K562 (cell line): ENCODE measurements around the gene MUC3A. TPM values are rescaled to one million over a fixed set of nuclear protein-coding genes. Genes with fewer than 3 reads are reported as not detected.
A peak's percentile ranks its signal among the peaks of the same experiment; 100 is the strongest.

ENCODE experiments used
- ATF4 ChIP-seq: fragments of 450-650 bp; formaldehyde crosslinking; IDR thresholded peaks from 2 replicates; pipeline ENCODE4 v1.4.0; 2022; ENCODE audit warnings: mild to moderate bottlenecking, moderate library complexity
- CCAR2 ChIP-seq: fragments of 200-400 bp; formaldehyde crosslinking; IDR thresholded peaks from 2 replicates; pipeline ENCODE4 v1.6.1; 2017; ENCODE audit warnings: mild to moderate bottlenecking, low read depth, low read length
- DACH1 ChIP-seq: fragments of 450-650 bp; IDR thresholded peaks from 2 replicates; pipeline ENCODE4 v1.6.1; 2018; ENCODE audit not compliant: partially characterized antibody
- ETV1 ChIP-seq: fragments of 450-650 bp; conservative IDR thresholded peaks from 2 replicates; pipeline ENCODE4 v1.6.1; 2016; ENCODE audit warnings: missing genetic modification characterization, control low read depth, low read depth, missing compliant biosample characterization
- FOS ChIP-seq: IDR thresholded peaks from 3 replicates; pipeline ENCODE4 v1.6.1; 2011; ENCODE audit not compliant: insufficient read length; ENCODE audit errors: extremely low read depth
- HSF4 ChIP-seq: fragments of 250-450 bp; sonication (Bioruptor Pico); IDR thresholded peaks from 2 replicates; pipeline ENCODE4 v2.1.2; 2022; ENCODE audit warnings: mild to moderate bottlenecking, moderate library complexity, borderline replicate concordance
- KDM1A ChIP-seq, 2 experiments: fragments of 450-650 bp; IDR thresholded peaks; 2 replicates each; pipeline ENCODE4 v1.6.1; 2016; ENCODE audit warnings: mild to moderate bottlenecking in 2 of 2
- MITF ChIP-seq: IDR thresholded peaks from 2 replicates; pipeline ENCODE4 v1.6.1; 2014; ENCODE audit warnings: antibody characterized with exemption
- NFE2L1 ChIP-seq: fragments of 450-650 bp; IDR thresholded peaks from 2 replicates; pipeline ENCODE4 v1.6.1; 2016; ENCODE audit warnings: missing genetic modification characterization, low read depth, mild to moderate bottlenecking, missing compliant biosample characterization, moderate library complexity, borderline replicate concordance
- PURB ChIP-seq: sonication (generic); formaldehyde crosslinking; IDR thresholded peaks from 2 replicates; pipeline ENCODE4 v1.9.0; 2021; ENCODE audit warnings: low read depth, mild to moderate bottlenecking, missing genetic modification reagents
- SMAD1 ChIP-seq: fragments of 150-350 bp; IDR thresholded peaks from 2 replicates; pipeline ENCODE4 v1.6.1; 2014; ENCODE audit warnings: low read length, low read depth; ENCODE audit not compliant: partially characterized antibody
- SMAD4 ChIP-seq: fragments of 250-450 bp; sonication (Bioruptor Pico); conservative IDR thresholded peaks from 2 replicates; pipeline ENCODE4 v1.8.0; 2021; ENCODE audit warnings: inconsistent platforms, mild to moderate bottlenecking, moderate library complexity
- ZC3H8 ChIP-seq: fragments of 450-650 bp; IDR thresholded peaks from 2 replicates; pipeline ENCODE4 v1.6.1; 2017
- ZFP30 ChIP-seq: fragments of 250-450 bp; sonication (Bioruptor Pico); IDR thresholded peaks from 2 replicates; pipeline ENCODE4 v1.8.0; 2022; ENCODE audit warnings: moderate library complexity, mild to moderate bottlenecking, inconsistent platforms, borderline replicate concordance
- ZNF23 ChIP-seq: fragments of 250-450 bp; sonication (Bioruptor Pico); IDR thresholded peaks from 2 replicates; pipeline ENCODE4 v1.4.0; 2020; ENCODE audit warnings: mild to moderate bottlenecking
- ZNF431 ChIP-seq: sonication (generic); formaldehyde crosslinking; IDR thresholded peaks from 2 replicates; pipeline ENCODE4 v1.8.0; 2022; ENCODE audit warnings: mild to moderate bottlenecking, missing genetic modification reagents
- ZNF76 ChIP-seq: fragments of 250-450 bp; sonication (Bioruptor Pico); IDR thresholded peaks from 2 replicates; pipeline ENCODE4 v1.4.0; 2020; ENCODE audit warnings: mild to moderate bottlenecking, moderate library complexity, borderline replicate concordance
- polyA plus RNA-seq, 8 experiments: library from polyadenylated mRNA; depleted of rRNA in 4 of 8; stranded (reverse) in 5 of 8; unstranded in 3 of 8; fragments of >200 nt; fragmentation: Nextera tagmentation in 2 of 8; fragmentation: Illumina TruSeq in 1 of 8; extraction: Ambion mirVana in 2 of 8; extraction: Trizol in 1 of 8; gene quantifications; 2 replicates each; pipeline versions ENCODE4 v1.2.1 to v1.2.3, GENCODE V29; 2011 to 2014; ENCODE audit warnings: inconsistent platforms in 1 of 8, missing spikeins in 1 of 8
- total RNA-seq, 7 experiments: library from RNA; depleted of rRNA in 6 of 7; stranded (reverse); fragments of >200 nt in 6 of 7; fragmentation: Illumina TruSeq in 2 of 7; extraction: Trizol in 2 of 7; gene quantifications; 2 replicates each; pipeline versions ENCODE4 v1.2.1 to v1.2.3, GENCODE V29; 2011 to 2021; ENCODE audit warnings: low replicate concordance in 1 of 7
- TF ChIP-seq, protein P1 (sequence below): sonication (generic); formaldehyde crosslinking; IDR thresholded peaks from 2 replicates; pipeline ENCODE4 v1.8.1; 2023; ENCODE audit warnings: mild to moderate bottlenecking, missing genetic modification reagents
- TF ChIP-seq, protein P2 (sequence below): fragments of 450-650 bp; formaldehyde crosslinking; IDR thresholded peaks from 2 replicates; pipeline ENCODE4 v1.4.0; 2020; ENCODE audit warnings: mild to moderate bottlenecking, mixed read lengths
- TF ChIP-seq, protein P3 (sequence below), 2 experiments: fragments of 200-800 bp in 1 of 2; sonication (Bioruptor generic) in 1 of 2; sonication (generic) in 1 of 2; formaldehyde crosslinking in 1 of 2; IDR thresholded peaks in 1 of 2; conservative IDR thresholded peaks in 1 of 2; 2 replicates each; pipeline versions ENCODE4 v1.5.0 to v1.6.1; 2016 to 2020; ENCODE audit warnings: missing compliant biosample characterization in 1 of 2, missing genetic modification characterization in 1 of 2, missing genetic modification reagents in 1 of 2

The MUC3A gene
- total and polyA plus RNA-seq, 9 of the 15 experiments (the other 6 are each of a cell fraction or from before 2014, with no cell fraction given): 0.06 to 2.2 (median 0.20) TPM; not detected in 1

DNA sequence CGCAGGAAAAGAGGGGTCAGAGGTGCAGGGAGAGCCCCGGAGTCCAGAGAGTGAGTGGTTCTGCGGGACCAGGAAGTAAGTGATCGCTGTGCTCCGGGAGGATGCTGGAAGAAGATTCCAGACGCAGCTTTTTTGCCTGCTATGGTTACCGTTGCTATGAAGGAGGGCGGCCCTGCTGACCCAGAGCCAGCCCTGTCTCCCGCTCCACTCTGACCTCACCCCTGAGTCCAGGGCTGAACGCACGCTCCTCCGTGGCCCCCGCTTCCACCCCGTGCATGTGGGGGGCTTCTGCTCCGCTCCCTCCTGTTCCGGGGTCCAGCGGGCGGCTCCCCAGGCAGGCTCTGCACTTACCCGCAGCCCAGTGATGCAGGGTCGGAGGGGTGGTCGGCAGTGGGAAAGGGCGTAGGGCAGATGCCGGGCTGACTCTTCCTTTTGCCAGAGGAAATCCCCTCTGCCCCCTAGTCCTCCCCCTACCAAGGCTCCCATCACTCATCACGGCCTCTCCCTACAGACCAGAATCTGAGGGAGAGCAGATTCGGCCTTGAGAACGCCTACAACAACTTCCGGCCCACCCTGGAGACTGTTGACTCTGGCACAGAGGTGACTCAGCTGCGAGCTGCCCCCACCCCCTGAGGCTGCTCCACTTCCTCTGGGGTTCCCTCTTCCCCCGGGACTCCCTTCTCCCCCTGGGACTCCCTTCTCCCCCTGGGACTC lies 67.9 kb downstream of the MUC3A start (continued):
- TF ChIP-seq, protein P1, sequence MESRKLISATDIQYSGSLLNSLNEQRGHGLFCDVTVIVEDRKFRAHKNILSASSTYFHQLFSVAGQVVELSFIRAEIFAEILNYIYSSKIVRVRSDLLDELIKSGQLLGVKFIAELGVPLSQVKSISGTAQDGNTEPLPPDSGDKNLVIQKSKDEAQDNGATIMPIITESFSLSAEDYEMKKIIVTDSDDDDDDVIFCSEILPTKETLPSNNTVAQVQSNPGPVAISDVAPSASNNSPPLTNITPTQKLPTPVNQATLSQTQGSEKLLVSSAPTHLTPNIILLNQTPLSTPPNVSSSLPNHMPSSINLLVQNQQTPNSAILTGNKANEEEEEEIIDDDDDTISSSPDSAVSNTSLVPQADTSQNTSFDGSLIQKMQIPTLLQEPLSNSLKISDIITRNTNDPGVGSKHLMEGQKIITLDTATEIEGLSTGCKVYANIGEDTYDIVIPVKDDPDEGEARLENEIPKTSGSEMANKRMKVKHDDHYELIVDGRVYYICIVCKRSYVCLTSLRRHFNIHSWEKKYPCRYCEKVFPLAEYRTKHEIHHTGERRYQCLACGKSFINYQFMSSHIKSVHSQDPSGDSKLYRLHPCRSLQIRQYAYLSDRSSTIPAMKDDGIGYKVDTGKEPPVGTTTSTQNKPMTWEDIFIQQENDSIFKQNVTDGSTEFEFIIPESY (CRISPR knock-in tag): no peak
- TF ChIP-seq PURB (no peak), ZNF431 (no peak), FOS (peak; percentile 35), SMAD4 (peak; percentile 82), NFE2L1 (no peak), SMAD1 (no peak), ETV1 (tag) (peak; percentile 84), KDM1A (IDR thresholded peaks at IDR 0.05) (peak in 1 of 2 experiments; percentile 48; a peak in 1 of 4 replicates), CCAR2 (no peak), MITF (no peak), ZNF76 (CRISPR knock-in tag) (no peak), ZC3H8 (no peak), ZNF23 (CRISPR knock-in tag) (no peak), ZFP30 (CRISPR knock-in tag) (no peak), DACH1 (no peak), ATF4 (CRISPR knock-in tag) (no peak), HSF4 (CRISPR knock-in tag) (no peak)
- TF ChIP-seq, protein P2, sequence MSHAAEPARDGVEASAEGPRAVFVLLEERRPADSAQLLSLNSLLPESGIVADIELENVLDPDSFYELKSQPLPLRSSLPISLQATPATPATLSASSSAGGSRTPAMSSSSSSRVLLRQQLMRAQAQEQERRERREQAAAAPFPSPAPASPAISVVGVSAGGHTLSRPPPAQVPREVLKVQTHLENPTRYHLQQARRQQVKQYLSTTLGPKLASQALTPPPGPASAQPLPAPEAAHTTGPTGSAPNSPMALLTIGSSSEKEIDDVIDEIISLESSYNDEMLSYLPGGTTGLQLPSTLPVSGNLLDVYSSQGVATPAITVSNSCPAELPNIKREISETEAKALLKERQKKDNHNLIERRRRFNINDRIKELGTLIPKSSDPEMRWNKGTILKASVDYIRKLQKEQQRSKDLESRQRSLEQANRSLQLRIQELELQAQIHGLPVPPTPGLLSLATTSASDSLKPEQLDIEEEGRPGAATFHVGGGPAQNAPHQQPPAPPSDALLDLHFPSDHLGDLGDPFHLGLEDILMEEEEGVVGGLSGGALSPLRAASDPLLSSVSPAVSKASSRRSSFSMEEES (CRISPR knock-in tag): no peak
- TF ChIP-seq, protein P3, sequence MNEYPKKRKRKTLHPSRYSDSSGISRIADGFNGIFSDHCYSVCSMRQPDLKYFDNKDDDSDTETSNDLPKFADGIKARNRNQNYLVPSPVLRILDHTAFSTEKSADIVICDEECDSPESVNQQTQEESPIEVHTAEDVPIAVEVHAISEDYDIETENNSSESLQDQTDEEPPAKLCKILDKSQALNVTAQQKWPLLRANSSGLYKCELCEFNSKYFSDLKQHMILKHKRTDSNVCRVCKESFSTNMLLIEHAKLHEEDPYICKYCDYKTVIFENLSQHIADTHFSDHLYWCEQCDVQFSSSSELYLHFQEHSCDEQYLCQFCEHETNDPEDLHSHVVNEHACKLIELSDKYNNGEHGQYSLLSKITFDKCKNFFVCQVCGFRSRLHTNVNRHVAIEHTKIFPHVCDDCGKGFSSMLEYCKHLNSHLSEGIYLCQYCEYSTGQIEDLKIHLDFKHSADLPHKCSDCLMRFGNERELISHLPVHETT (CRISPR knock-in tag; conservative IDR thresholded peaks at IDR 0.05 in 1 of 2, IDR thresholded peaks at IDR 0.05 in 1 of 2): 0 out of 4 replicates have a peak, but pooled peaks of 1 of the 2 experiments have one; percentile 24
